Activated T-cell treated with anti-CD3 and anti-CD28 coated beads for 24 hours (primary cell): ENCODE results near the gene UBE2F.
"Not testable (repeated sequence)": the region's sequence is repeated elsewhere in the genome, so short reads cannot be mapped to it uniquely, and the experiment has no call there.

Source experiments
- DNase-seq: peaks from one replicate; pipeline ENCODE4 v3.0.0-alpha.2; 2020; ENCODE audit warnings: low read depth

The UBE2F gene

DNA sequence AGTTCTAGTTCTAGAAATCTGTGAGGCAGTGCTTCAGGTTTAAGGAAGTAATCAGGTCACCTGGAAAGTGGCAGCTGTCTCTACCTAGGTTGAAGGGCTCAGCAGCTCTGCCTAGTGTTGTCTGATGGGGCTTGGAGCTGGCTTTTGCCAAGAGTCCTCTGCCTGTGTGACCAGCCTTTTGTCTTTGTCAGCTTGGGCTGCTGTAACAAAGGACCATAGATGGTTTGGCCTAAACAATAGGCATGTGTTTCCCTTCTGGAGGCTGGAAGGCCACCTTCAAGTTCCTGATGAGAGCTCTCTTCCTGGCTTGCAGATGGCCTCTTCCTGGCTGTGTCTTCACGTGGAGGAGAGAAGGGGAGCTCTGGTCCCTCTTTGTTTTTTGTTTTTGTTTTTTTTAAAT, 13.3 kb downstream of the UBE2F start:
- DNase-seq: no peak

DNA sequence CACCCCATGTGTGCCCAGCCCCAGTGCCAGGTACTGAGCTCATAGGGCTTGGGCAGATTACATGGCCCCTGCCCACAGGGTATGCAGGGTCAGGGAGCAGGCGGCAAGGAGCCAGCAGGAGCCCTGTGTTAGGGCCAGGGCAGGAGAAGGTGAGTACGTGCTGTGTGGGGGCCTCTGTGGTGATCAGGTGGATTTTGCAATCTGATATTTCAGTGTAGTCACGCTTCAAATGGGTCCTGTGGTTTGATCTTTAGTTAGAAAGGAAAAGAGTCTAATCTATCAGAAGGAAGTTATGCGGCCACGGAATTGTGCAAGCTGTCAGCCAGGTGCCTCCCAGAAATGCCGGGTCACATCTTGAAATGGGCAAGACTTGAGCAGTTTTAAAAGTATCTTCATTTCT, 13.9 kb downstream of the UBE2F start:
- DNase-seq: no peak

DNA sequence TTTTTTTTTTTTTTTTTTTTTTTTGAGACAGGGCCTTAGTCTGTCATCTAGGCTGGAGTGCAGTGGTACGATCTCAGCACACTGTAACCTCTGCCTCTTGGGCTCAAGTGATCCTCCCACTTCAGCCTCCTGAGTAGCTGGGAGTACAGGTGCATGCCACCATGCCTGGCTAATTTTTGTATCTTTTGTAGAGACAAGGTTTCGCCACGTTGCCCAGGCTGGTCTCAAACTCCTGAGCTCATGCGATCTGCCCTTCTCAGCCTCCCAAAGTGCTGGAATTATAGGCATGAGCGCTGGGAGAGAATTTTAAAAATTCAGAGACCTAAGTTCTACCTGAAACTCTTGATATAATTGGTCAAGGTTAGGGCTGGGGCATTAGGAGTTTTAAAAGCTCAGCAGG, 14.8 kb downstream of the UBE2F start:
- not testable (repeated sequence) for DNase-seq

DNA sequence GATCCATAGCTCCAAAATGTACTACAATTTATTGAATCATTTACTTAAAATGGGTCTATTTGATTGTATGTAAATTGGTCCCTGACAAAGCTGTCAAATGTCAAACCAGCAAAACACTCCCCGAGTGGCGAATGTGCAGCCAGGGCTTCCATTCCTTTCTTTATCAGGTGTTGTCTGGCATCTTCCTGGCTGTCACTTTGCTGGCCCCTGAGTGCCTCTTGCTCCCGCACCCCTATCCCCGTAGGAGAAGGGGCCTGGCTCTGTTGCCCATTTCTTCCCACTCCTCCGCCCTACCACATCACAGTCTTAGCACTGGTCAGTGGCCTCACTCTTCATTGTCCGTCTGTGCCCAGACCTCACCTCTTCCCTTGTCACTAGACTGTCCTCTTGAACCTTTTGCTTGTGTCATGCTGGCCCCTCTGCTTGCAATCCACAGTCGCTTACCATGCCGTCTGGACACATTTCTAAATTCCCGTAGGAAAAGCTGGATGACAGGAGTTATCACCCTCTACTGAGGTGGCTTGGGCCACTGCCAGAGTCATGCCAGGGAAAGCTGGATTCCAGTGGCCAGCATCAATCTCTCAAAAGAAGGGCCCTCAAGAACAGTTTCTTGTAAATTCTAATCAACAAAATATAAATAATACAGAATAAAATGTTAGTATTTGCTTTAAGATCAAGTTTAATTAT, 15.4 kb downstream of the UBE2F start:
- no peak for DNase-seq

DNA sequence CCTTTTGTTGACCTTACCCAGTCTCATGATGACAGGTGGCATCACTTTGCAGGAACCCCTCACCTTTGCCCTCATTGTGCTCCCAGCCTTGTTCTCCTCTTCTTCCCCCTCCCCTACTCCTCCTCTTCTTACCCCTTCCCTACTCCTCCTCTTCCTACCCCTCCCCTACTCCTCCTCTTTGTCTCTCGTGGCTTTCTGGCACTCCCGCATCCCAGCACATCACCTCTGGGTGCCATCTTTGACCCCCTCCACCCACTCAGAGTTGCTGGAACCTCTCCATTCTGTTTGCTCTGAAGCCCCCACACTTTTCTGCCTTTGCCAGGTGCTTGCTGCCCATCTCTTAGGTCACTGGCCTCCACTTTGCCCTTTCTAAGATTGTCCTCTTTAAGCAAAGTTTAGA, 17.1 kb downstream of the UBE2F start:
- no peak for DNase-seq

DNA sequence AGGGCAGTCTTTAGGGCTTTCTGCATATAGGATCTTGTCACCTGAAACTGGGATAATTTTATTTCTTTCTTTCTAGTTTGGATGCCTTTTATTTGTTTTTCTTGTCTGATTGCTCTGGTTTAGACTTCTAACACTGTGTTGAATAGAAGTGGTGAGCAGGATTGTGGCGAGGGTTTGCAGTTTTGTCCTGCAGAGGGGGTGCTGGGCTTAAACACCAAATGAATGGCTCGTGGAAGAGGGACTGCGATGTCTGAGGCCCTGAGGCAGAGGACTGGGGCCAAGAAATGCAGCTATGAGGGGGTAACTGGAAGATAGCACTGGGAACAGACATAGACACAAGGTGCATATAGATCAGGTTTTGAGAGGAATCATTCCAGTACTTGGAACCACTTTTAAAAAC, 20.5 kb downstream of the UBE2F start:
- no peak for DNase-seq

DNA sequence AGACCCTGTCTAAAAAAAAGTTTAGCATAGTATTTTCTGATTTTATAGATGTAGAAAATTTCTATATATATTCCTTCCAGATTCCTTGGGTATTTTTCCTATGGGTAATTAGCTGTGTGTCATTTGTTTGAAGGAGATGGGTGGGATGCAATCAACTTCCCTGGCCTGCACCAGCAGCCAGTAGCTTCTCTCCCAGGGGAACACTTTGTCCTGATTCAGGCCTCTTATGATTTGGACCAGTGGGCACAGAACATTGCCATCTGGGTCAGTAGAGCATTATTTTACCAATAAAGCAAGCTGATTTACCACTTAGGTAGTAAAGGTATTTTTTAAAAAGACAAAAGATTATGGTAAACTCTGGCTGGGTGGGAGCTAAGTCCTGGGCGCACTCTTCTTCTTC, 26.9 kb downstream of the UBE2F start:
- DNase-seq: no peak

DNA sequence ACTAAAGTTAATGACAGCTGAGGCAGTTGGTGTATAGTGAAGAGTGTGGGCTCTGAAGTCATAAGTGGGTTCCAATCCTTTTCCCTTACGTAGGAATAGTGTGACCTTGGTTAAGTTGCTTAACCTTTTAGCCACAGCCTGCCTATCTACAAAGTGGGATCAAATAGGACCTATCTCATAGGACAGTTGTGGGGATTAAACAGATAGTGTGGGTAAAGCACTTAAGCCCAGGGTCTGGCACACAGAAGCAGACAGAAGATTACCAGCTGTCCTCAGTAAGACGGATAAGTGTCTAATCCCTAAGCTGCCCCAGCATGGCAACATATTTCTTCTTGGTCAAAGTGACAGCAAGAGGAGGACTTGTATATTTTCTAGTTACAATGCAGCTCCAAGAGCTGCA, 28.2 kb downstream of the UBE2F start:
- no peak for DNase-seq

DNA sequence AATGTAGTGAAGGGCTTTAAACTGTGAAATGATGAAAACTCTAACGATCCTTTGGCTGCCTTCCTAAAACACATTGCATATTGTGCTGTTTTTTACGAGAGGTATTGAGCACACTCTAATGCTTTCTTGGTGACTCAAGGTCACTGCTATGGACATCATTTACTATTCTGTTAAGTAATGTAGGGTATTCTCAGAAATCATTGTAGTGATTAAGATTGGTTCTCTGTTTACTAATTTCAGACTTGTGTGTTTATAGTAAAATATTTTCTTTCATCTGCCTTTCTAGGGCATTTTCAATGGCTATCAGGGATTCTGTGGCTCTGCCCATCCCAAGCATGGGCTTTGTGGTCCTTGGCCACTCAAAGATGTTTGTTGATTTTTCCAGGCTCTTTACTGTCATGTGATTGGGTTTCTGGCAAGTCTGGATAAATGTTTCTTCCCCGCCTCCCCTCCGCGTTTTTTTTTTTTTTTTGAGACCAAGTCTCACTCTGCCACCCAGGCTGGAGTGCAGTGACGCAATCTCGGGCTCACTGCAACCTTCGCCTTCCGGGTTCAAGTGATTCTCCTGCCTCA, 29.3 kb downstream of the UBE2F start:
- DNase-seq: no peak

DNA sequence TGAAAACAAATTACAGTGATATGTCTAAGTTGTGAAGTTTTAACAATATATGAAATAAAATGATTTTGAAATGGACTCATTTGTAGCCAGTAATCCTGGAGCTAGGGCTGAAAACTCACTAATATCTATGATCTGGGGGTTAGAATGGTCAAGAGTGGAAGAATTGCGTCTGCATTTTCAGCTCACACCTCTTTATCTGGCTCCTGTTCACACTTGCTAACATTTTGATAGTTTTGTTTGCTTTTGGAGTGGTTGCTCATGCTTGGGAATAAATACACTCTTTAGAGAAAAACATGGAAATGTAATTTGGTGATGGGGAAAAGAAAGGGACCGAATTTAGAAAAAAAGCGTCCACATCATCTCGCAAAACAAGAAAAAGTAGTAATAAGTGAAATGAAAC, 30.7 kb downstream of the UBE2F start:
- no peak for DNase-seq

DNA sequence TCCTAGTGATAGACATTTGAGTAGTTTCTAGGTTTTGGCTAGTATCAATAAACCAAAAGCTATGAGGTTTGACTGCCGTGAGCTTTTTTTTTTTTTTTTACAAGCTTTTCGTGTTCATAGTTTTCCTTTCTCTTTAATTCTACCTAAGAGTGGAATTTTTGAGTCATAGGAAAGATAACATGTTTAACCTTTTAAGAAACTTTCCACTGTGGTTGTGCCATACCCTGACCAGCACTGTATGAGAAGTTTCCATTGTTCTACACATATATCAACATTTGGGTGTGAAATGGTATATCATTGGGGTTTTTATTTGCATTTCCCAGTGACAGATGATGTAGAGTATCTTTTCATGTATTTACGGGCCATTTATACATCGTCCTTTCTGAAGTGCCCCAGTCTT, 31.7 kb downstream of the UBE2F start:
- no peak for DNase-seq

DNA sequence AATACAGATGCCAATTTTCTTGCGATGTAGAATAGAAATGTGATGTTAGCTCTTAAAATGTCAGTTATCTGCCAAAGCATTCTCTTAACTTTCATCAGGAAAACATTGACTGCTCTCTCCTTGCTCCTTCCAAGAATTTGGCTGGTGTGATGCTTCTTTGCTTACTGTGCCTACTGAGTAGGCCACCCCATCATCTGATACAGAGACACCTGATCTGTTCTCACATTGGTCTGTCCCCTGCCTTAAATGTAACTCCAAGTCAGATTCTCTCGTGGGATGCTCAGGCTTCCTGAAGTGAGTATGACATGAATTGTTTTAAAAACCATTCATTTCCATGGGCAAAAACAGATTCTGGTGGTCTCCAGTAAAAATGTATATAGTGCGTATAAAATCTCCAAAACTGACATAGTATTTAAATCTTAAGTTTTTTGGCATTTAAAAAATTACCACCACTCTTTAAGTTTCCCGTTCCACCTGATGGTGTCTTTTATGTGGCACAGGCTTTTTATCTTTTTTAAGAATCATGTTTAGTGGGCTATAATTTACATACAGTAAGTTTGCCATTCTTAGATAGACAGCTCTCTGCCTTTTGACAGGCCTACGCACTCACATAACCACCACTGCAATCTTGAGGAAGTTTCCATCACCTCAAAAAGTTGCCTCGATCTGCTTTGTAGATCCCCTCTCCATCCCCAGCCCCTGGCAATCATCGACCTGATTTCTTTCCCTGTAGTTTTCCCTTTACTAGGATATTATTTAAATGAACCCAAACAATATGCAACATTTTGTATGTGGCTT, 36.6 kb downstream of the UBE2F start:
- DNase-seq: no peak

DNA sequence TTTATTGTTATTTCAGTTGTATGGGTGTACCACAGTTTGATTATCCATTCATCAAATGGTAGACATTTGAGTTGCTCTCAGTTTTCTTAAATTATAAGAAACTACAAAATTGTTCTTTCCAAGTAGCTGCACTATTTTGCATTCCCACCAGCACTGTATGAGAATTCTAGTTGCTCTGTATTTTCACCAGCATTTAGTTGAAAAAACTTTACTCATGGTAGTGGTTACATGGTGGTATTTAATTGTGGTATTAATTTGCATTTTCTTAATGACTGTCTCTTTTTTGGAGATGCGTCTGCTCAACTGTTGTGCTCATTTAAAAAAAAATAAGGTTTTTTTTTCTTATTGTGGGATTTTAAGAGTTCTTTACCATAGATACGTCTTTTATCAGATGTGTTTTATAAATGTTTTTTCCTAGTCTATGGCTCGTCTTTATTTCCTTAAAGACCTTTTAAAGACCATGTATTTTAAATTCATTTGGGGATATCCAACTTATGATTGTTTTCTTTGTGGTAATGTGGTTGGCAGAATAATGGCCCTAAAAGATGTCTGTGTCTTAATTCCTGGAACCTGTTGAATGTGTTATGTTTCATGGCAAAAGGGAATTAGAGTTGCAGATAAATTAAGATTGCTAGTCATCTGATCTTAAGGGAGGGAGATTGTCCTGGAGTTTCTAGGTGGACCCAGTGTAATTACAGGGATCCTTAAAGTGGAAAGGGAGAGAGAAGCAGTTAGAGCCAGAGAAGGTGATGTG, 37.4 kb downstream of the UBE2F start:
- DNase-seq: no peak

DNA sequence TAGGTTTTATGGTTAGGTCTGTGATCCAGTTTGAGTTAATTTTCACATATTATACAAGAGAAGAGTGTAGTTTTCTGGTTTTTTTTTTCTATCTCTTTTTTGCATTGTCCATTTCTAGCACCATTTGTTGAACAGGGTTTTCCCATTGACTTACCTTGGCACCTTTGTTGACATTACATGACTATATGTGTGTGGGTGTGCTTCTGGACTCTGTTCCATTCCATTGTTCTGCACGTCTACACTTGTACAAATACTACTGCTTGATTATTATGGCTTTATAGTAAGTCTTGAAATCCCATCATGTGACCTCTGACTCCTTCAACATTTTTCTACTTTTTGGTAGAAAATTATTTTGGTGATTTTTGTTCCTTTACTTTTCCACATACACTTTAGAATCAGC, 38.7 kb downstream of the UBE2F start:
- no peak for DNase-seq

DNA sequence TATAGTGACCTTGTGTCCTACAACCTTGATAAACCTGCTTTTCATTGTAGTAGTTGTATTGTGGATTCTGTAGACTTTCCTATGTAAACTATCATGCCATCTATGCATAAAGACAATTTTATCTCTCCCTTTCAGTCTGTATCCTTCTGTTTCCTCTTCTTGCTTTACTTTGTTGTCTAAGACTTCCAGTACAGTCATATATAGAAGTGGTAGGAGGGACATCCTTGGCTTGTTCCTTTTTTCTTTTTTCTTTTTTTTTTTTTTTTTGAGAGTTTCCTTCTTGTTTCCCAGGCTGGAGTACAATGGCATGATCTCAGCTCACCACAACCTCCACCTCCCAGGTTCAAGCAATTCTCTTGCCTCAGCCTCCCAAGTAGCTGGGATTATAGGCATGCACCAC, 39.7 kb downstream of the UBE2F start:
- no peak for DNase-seq

DNA sequence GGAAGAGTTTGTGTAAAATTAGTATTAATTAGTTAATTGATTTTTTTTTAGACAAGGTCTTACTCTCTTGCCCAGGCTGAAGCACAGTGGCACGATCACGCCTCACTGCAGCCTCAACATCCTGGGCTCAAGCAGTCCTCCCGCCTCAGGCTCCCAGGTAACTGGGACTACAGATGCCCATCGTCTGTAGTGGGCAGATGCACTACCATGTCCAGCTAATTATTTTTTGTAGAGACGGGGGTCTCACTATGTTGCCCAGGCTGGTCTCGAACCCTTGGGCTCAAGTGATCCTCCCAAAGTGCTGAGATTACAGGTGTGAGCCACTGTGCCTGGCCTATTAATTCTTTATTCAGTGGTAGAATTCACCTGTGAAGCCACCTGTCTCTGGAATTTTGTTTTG, 41.1 kb downstream of the UBE2F start:
- DNase-seq: no peak

DNA sequence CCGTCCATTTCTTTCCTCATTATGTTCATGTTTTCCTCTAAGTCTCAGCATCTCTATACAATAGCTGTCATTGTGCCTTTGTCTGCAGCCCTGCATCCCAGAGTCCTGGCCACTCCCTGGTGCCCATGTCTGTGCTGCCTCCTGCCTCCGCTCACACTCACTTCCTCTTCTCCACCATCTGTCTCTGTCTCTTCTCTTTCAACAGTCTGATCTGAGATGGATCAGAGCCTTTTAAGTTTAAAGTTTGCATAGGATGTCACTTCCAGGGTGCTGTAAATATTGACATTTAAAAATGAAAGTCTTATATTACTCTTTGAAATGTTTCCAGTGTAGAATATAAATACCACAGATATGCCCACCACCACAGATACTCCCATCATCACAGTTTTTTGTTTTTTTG, 42.7 kb downstream of the UBE2F start:
- no peak for DNase-seq

DNA sequence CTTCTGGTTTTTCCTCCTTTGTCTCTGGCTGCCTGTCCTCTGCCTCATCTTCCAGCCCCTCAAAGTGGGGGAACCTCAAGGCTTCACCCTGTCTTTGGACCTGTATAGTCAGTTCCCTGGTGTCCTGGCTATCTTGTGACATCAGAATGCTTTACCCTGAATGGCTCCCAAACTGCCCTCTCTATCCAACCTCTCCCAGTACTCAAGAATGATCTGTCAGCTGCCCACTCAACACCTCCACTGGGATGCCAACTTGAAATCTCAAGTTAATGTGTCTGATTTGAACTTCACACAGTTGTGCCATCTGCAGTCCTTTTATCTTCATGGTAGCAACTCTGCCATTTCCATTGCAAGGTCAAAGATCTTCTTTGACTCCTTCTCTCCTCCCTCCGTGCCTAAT, 43.8 kb downstream of the UBE2F start:
- no peak for DNase-seq

DNA sequence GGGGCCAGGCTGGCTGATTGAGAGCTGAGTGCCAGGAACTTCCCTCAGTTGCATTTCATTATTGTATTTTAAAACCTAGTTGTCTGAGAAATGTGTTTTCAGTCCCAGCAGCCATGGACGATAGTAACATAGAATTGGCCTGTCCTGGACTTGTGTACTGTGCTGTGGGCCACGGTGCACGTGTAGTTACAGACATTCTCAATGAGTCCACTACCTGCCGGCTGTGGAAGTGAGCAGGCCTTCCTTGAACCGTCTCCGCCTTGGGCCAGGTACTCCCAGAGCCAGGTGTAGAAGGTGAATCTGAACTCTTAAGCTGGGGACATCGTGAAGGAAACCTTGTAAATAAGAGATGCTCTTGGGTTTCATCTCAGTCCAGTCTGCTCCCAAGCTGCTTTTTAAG, 47.0 kb downstream of the UBE2F start:
- DNase-seq: no peak

DNA sequence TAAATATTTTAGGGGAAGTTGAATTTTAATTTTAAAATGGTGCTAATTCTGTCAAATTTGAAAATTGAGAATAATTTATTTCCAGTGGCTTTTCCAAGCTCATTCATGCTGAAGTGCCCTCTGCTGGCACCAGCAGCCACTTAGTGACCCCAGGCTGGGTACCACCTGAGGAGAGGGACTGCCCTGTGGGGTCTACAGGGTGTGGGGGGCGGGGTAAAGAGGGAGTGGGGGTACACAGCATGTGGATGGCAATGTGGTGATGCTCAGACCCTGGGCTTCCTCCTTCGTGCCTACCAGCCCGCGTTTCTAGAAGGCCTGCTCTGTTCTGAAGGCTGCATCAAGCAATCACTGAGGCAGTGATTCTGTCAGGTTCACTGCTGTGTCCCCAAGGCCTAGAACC, 48.9 kb downstream of the UBE2F start:
- DNase-seq: no peak

DNA sequence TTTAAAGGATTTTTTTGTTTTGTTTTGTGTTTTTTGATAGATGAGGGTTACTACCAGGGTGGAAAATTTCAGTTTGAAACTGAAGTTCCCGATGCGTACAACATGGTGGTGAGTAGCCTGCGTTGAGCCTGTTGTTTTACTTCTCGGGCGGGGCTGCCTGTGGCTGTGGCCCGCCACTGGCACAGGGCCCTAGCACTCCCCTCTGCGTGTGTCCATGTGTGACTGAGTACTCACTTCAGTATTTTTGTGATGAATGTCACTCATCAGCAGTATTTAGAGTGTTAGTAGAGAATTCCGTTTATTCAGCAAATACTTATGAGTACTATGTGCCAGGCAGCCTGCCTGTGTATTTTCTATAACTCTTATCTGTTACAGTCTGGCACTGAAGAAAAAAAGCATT, 49.7 kb downstream of the UBE2F start:
- DNase-seq: no peak

DNA sequence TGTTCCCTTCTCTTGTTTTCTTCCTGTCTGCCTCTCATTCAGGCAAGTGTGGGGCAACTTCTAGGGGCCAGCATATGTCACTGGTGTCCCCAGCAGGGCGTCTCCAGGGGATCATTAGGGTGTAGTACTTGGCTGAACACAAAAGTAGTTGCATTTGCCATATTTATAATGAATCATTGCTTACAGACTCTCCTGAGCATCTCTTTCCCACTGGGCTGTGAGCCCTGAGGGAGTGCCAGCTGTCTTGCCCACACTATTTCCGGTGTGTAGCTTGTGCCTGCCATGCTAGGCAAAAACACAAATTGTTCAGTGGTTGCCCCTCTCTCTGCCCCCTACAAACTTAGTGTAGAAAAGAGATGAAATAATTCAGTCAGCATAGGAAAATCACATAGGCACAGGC, 53.1 kb downstream of the UBE2F start:
- no peak for DNase-seq

DNA sequence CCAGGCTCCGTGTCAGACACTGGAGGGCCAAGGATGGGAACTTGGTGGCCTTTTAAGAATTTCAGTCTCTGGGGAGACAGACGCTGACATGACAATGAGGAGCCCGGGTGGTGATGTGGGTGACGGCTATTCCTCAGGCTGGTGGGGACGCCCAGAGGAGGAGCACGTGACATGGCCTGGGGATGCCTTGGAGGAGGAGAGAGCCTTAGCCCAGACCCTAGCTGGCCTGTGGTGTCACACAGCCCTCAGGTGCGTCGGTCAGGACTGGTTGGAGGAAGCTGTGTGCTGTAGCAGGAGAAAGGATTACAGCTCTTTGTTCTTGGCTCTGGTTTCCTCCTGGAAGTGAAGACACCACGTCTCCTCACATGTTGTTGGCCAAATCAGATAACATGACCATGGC, 54.0 kb downstream of the UBE2F start:
- DNase-seq: no peak
